ENCODE data around the gene CRTAC1. TPM values are rescaled to one million over a fixed set of nuclear protein-coding genes. Genes with fewer than 3 reads are reported as not detected.

The CRTAC1 gene
- total RNA-seq, 1 donor, result not detected

- no peak overlapping the region for H3K4me2 ChIP-seq (ENCODE audit: insufficient read depth, low read length)
- H3K4me1 ChIP-seq (ENCODE audit: insufficient read depth, low read length), result no peaks in the 10 kb centered on the region
- H3K36me3 ChIP-seq (ENCODE audit: insufficient read depth, low read length), result no peaks in the 10 kb centered on the region
- H4K20me1 ChIP-seq (ENCODE audit: insufficient read depth, low read length), result no peaks in the 10 kb centered on the region
- H2AFZ ChIP-seq (ENCODE audit: low read length), result no peak overlapping the region
- DNase-seq (ENCODE audit: insufficient read length, low spot score, missing footprints), result no peak
- no peak for TF ChIP-seq CTCF (IDR thresholded peaks at IDR 0.05; ENCODE audit: extremely low read depth, low read depth, low read length)
- H3K27ac ChIP-seq (ENCODE audit: low read depth, low read length), result no peak overlapping the region
- H3K9me3 ChIP-seq (ENCODE audit: low read depth, low read length), result no peaks in the 10 kb centered on the region
- no peak overlapping the region for H3K4me3 ChIP-seq (ENCODE audit: insufficient read depth, low read length)
- no peaks in the 10 kb centered on the region for H3K79me2 ChIP-seq (ENCODE audit: insufficient read depth, low read length)
- no peaks in the 10 kb centered on the region for H3K27me3 ChIP-seq (ENCODE audit: insufficient read depth, low read length)
Observed at GRCh38 chr10:97961945-97962344, 68.5 kb downstream of the CRTAC1 start.

- no peaks in the 10 kb centered on the region for H3K9me3 ChIP-seq (ENCODE audit: low read depth, low read length)
- no peak for TF ChIP-seq CTCF (IDR thresholded peaks at IDR 0.05; ENCODE audit: extremely low read depth, low read depth, low read length)
Observed at GRCh38 chr10:97960269-97961056, 70.0 kb downstream of the CRTAC1 start.

GRCh38 chr10:97949462-97949861 is 81.0 kb downstream of the CRTAC1 start:
- Histone ChIP-seq H3K36me3 (ENCODE audit: insufficient read depth, low read length) (no peaks in the 10 kb centered on the region), H2AFZ (ENCODE audit: low read length) (no peak overlapping the region), H3K9me3 (ENCODE audit: low read depth, low read length) (no peaks in the 10 kb centered on the region), H3K27ac (ENCODE audit: low read depth, low read length) (no peak overlapping the region), H3K79me2 (ENCODE audit: insufficient read depth, low read length) (no peaks in the 10 kb centered on the region), H3K4me3 (ENCODE audit: insufficient read depth, low read length) (no peak overlapping the region), H3K27me3 (ENCODE audit: insufficient read depth, low read length) (peaks cover 2% of the 10 kb centered on the region), H3K4me2 (ENCODE audit: insufficient read depth, low read length) (no peak overlapping the region), H4K20me1 (ENCODE audit: insufficient read depth, low read length) (no peaks in the 10 kb centered on the region), H3K4me1 (ENCODE audit: insufficient read depth, low read length) (no peaks in the 10 kb centered on the region)
- no peak for TF ChIP-seq CTCF (IDR thresholded peaks at IDR 0.05; ENCODE audit: extremely low read depth, low read depth, low read length)
- DNase-seq (ENCODE audit: insufficient read length, low spot score, missing footprints), result no peak

More at GRCh38 chr10:97960269-97961056, 70.0 kb downstream of the CRTAC1 start:
- no peaks in the 10 kb centered on the region for H3K4me1 ChIP-seq (ENCODE audit: insufficient read depth, low read length)
- H3K4me2 ChIP-seq (ENCODE audit: insufficient read depth, low read length), result no peak overlapping the region
- no peak for DNase-seq (ENCODE audit: insufficient read length, low spot score, missing footprints)
- no peaks in the 10 kb centered on the region for H3K79me2 ChIP-seq (ENCODE audit: insufficient read depth, low read length)
- H2AFZ ChIP-seq (ENCODE audit: low read length), result no peak overlapping the region
- H3K4me3 ChIP-seq (ENCODE audit: insufficient read depth, low read length), result no peak overlapping the region
- H3K36me3 ChIP-seq (ENCODE audit: insufficient read depth, low read length), result no peaks in the 10 kb centered on the region
- H4K20me1 ChIP-seq (ENCODE audit: insufficient read depth, low read length), result no peaks in the 10 kb centered on the region
- no peaks in the 10 kb centered on the region for H3K27me3 ChIP-seq (ENCODE audit: insufficient read depth, low read length)
- no peak overlapping the region for H3K27ac ChIP-seq (ENCODE audit: low read depth, low read length)

- TF ChIP-seq CTCF (IDR thresholded peaks at IDR 0.05; ENCODE audit: extremely low read depth, low read depth, low read length), result no peak
- no peaks in the 10 kb centered on the region for H3K9me3 ChIP-seq (ENCODE audit: low read depth, low read length)
- no peak overlapping the region for H3K4me2 ChIP-seq (ENCODE audit: insufficient read depth, low read length)
- no peak overlapping the region for H3K27ac ChIP-seq (ENCODE audit: low read depth, low read length)
- H3K4me3 ChIP-seq (ENCODE audit: insufficient read depth, low read length), result no peak overlapping the region
- no peak overlapping the region for H2AFZ ChIP-seq (ENCODE audit: low read length)
- H3K79me2 ChIP-seq (ENCODE audit: insufficient read depth, low read length), result no peaks in the 10 kb centered on the region
- H3K36me3 ChIP-seq (ENCODE audit: insufficient read depth, low read length), result no peaks in the 10 kb centered on the region
- no peaks in the 10 kb centered on the region for H3K4me1 ChIP-seq (ENCODE audit: insufficient read depth, low read length)
- H3K27me3 ChIP-seq (ENCODE audit: insufficient read depth, low read length), result peaks cover 2% of the 10 kb centered on the region
- DNase-seq (ENCODE audit: insufficient read length, low spot score, missing footprints), result no peak
- no peaks in the 10 kb centered on the region for H4K20me1 ChIP-seq (ENCODE audit: insufficient read depth, low read length)
Observed at GRCh38 chr10:97948822-97949221, 81.6 kb downstream of the CRTAC1 start.

Data from osteoblast (primary cell).